ENCODE results near the gene PCSK6. TPM values are rescaled to one million over a fixed set of nuclear protein-coding genes. Genes with fewer than 3 reads are reported as not detected.

Gene PCSK6
- total RNA-seq, 3 donors from 2014 or later (not counting 1 experiment from before 2014, with no cell fraction given) = 1.5 to 2.4 (median 2.4) TPM

DNA sequence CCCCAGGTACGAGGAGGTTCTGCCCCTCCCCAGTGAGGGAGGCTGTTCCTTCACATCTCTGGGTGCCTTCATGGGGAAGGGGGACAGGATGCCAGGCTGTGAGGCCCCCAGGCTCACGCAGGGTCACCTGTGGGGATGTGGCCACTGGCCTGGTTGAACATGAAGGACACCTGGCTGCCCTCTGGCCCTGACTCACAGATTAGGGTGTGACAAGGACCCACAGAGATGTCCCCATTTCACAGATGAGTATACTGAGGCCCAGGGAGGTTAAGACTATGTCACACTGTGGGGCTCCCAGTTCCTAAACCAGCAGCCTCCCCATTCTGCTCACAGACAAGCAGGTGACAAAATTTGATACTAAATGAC is 42.4 kb downstream of the PCSK6 start:
- H3K27me3 ChIP-seq (ENCODE audit: control insufficient read depth, insufficient read depth, low read length) = no peaks in the 10 kb centered on the region
- no peaks in the 10 kb centered on the region for H3K36me3 ChIP-seq (ENCODE audit: control insufficient read depth, insufficient read depth, low read length)
- DNase-seq (no peak), ATAC-seq (no peak)
- no peak for TF ChIP-seq CTCF (IDR thresholded peaks at IDR 0.05)
- no peak overlapping the region for H3K27ac Mint-ChIP-seq
- H3K4me1 Mint-ChIP-seq = no peaks in the 10 kb centered on the region
- no peaks in the 10 kb centered on the region for H3K4me1 ChIP-seq (ENCODE audit: control insufficient read depth, insufficient read depth, low read length)
- WGBS (ENCODE audit: insufficient coverage) = 76% methylated on average over 1 of the region's 2 CpGs
- no peaks in the 10 kb centered on the region for H3K36me3 Mint-ChIP-seq
- no peaks in the 10 kb centered on the region for H3K9me3 Mint-ChIP-seq
- intact Hi-C loops (cut with micrococcal nuclease) = no loop called here
- no peak overlapping the region for H3K4me3 ChIP-seq (ENCODE audit: low read length)
- H3K27ac ChIP-seq (ENCODE audit: low read length) = no peak overlapping the region
- peaks cover 13 to 23% of the 10 kb centered on the region in 2 donors for H3K27me3 Mint-ChIP-seq (ENCODE audit: low read depth in 2 of 2)
- H3K9me3 ChIP-seq (ENCODE audit: control insufficient read depth, insufficient read depth, low read length) = no peaks in the 10 kb centered on the region
- H3K4me3 Mint-ChIP-seq = no peak overlapping the region

DNA sequence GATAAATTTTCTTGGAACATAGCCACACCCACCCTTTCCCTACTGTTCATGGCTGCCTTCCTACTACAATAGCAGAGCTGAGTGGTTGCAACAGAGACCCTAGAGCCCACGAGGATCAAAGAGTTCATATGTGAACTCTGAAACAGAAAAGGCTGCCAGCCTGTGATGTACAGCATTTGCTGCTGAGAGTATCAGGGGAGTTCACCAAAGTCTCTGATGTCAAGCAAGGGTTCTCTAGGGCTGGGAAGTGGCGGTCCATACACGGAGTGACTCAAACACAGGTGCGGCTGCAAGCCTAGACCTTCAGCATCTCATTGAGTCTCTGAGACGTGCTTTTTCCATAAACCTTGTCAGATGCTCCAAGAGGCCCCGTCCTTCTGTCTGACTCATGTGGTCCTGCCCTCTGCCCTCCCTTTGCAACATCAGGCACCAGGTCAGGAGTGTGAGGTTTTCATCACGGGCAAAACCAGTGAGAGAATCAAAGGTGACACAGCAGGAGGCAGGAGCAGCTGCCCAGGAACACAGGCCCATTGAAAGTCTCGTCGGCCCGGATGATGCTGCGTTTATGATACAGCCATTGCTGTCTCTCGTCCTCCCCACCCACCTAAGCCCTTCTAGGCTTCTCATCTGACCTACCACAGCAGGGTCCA is 42.9 kb downstream of the PCSK6 start:
- intact Hi-C loops (cut with micrococcal nuclease) = no loop called here
- no peak for TF ChIP-seq CTCF (IDR thresholded peaks at IDR 0.05)
- no peak overlapping the region for H3K4me3 ChIP-seq (ENCODE audit: low read length)
- no peak overlapping the region for H3K27ac ChIP-seq (ENCODE audit: low read length)
- H3K36me3 Mint-ChIP-seq = no peaks in the 10 kb centered on the region
- H3K4me3 Mint-ChIP-seq = no peak overlapping the region
- WGBS (ENCODE audit: insufficient coverage) = 66% methylated on average over 12 of the region's 12 CpGs
- H3K27me3 Mint-ChIP-seq (ENCODE audit: low read depth in 2 of 2) = peaks cover 9 to 18% of the 10 kb centered on the region in 2 donors
- H3K9me3 Mint-ChIP-seq = no peaks in the 10 kb centered on the region
- no peaks in the 10 kb centered on the region for H3K4me1 Mint-ChIP-seq
- no peak overlapping the region for H3K27ac Mint-ChIP-seq
- no peaks in the 10 kb centered on the region for H3K9me3 ChIP-seq (ENCODE audit: control insufficient read depth, insufficient read depth, low read length)
- H3K27me3 ChIP-seq (ENCODE audit: control insufficient read depth, insufficient read depth, low read length) = no peaks in the 10 kb centered on the region
- H3K36me3 ChIP-seq (ENCODE audit: control insufficient read depth, insufficient read depth, low read length) = no peaks in the 10 kb centered on the region
- no peak for DNase-seq
- H3K4me1 ChIP-seq (ENCODE audit: control insufficient read depth, insufficient read depth, low read length) = no peaks in the 10 kb centered on the region
- no peak for ATAC-seq

DNA sequence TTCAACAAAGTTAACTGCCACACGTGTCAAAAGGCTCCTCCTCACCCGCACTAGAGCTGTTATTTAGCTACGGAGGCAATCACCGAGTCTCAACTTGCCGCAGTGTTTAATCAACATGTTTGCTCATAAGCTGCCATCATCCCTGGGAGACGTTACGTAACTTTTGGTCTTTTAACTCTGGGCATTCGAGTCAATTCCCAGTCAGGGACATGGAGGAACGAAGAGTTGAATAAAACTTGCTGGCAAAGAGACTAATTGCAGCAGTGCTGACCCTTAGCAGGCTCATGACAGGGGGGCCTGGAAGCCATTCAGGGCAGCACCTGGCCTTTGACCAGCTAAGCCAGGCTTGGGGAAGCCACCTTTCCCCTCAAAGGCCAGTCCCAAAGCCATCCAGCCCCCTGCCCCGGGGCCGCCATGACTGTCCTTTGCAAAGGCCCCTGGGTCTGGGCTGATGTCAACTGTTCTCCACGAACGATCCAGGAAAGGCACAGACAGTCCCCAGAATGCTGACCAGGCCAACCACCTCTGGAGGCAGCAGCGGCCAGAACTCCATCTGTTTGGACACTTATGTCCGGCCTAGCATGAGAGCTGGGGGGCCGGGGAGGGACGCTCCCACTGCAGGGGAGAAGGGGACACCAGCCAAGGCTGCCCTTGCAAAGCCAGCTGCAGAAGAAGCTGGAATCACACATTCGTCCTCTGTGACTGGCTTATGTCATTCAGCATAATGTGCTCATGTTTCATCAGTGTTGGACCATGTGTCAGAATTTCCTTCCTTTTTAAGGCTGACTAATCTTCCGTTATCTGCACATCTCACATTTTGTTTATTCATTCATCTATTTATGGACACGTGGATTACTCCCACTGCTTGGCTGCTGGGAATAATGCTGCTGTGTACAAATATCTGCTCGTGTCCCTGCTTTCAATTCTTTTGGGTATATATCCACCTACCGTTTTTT is 43.7 kb downstream of the PCSK6 start:
- H3K4me3 Mint-ChIP-seq = no peak overlapping the region
- no peak for ATAC-seq
- intact Hi-C loops (cut with micrococcal nuclease) = no loop called here
- H3K27me3 Mint-ChIP-seq (ENCODE audit: low read depth in 2 of 2) = peaks cover 9 to 14% of the 10 kb centered on the region in 2 donors
- Histone ChIP-seq H3K9me3 (ENCODE audit: control insufficient read depth, insufficient read depth, low read length) (no peaks in the 10 kb centered on the region), H3K4me1 (ENCODE audit: control insufficient read depth, insufficient read depth, low read length) (no peaks in the 10 kb centered on the region), H3K4me3 (ENCODE audit: low read length) (no peak overlapping the region), H3K27me3 (ENCODE audit: control insufficient read depth, insufficient read depth, low read length) (no peaks in the 10 kb centered on the region), H3K36me3 (ENCODE audit: control insufficient read depth, insufficient read depth, low read length) (no peaks in the 10 kb centered on the region), H3K27ac (ENCODE audit: low read length) (no peak overlapping the region)
- no peaks in the 10 kb centered on the region for H3K4me1 Mint-ChIP-seq
- DNase-seq = no peak
- H3K36me3 Mint-ChIP-seq = no peaks in the 10 kb centered on the region
- H3K9me3 Mint-ChIP-seq = no peaks in the 10 kb centered on the region
- no peak overlapping the region for H3K27ac Mint-ChIP-seq
- WGBS (ENCODE audit: insufficient coverage) = 70% methylated on average over 22 of the region's 22 CpGs
- no peak for TF ChIP-seq CTCF (IDR thresholded peaks at IDR 0.05)
